ENCODE data around the gene USP4.

DNA sequence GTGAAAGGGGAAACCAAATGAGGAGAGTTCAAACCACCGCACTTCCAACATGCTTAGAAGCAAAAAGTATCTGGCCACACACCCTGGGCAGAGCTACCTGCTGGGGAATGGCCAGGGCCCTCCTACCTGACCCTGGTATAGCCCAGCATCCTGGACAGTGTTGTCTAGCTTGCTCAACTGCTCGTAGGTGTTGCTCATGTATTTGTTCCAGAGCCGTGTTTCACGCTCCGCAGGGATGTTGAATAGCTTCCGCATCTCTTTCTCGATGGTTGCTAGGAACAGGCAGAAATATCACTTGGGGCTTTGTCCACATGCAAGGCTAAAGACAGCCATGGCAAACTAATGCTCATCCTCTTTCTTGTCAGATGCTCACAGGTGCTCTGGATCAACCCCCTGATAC lies 15.1 kb downstream of the USP4 start:
- TF ChIP-seq POLR2A (IDR thresholded peaks at IDR 0.05; ENCODE audit: extremely low read depth, insufficient read length) = no peak
- TF ChIP-seq, protein P1, sequence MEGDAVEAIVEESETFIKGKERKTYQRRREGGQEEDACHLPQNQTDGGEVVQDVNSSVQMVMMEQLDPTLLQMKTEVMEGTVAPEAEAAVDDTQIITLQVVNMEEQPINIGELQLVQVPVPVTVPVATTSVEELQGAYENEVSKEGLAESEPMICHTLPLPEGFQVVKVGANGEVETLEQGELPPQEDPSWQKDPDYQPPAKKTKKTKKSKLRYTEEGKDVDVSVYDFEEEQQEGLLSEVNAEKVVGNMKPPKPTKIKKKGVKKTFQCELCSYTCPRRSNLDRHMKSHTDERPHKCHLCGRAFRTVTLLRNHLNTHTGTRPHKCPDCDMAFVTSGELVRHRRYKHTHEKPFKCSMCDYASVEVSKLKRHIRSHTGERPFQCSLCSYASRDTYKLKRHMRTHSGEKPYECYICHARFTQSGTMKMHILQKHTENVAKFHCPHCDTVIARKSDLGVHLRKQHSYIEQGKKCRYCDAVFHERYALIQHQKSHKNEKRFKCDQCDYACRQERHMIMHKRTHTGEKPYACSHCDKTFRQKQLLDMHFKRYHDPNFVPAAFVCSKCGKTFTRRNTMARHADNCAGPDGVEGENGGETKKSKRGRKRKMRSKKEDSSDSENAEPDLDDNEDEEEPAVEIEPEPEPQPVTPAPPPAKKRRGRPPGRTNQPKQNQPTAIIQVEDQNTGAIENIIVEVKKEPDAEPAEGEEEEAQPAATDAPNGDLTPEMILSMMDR (IDR thresholded peaks at IDR 0.05; ENCODE audit: low read depth, low read length) = no peak

Data from NB4 (cell line).